Measurements from ENCODE around the gene TSPAN2.

Gene TSPAN2

GRCh38 chr1:115089420-115090185 lies at the start of gene TSPAN2:
TSS of gene TSPAN2 (minus strand) at chr1:115089503. CDS start at chr1:115089432, 71 bp downstream.
- peak; percentile 21 for DNase-seq

GRCh38 chr1:115138973-115139372 lies 49.7 kb upstream of the TSPAN2 start:
- DNase-seq, result peak; percentile 74

- DNase-seq, result no peak
Observed at GRCh38 chr1:115138271-115138670, 49.0 kb upstream of the TSPAN2 start.

- DNase-seq, result no peak
Observed at GRCh38 chr1:115137191-115137590, 47.9 kb upstream of the TSPAN2 start.

DNA sequence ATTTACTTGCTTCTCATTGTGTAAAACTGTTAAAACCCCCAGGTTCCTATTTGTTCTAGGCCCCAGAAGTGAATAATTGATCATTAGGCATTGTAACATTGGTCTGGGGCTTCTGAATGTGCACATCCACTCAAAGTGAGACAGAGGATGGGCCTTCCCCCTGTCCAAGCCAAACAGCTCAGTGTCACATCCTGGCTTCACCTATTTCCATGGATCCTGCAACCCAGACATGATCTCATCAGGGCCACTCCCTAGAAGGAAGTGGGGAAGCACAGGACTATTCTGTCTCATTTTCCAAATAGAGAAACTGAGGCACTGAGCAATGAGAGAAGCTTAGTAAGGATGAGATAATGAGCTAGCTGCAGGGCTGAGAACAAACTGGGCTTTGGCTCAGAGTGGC lies 47.4 kb upstream of the TSPAN2 start:
- DNase-seq, result no peak

DNA sequence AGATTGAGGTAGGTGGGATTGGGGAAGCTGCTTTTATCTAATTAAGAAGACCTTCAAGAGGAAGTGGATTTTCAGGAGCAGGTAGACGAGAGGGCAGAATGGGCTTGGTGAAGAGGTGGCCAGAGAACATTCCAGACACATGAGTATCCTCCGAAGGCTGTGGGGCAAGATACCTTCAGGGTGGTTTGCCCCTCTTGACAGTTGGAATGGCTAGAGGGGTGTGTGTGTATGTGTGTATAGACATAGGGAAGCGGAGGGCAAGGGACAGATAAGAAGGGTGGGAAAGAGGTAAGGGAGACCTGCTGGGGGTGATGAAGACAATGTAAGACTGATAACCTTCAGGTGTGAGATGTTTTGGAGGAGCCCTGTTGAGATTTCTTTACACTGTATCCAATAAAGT lies 46.8 kb upstream of the TSPAN2 start:
- no peak for DNase-seq

DNA sequence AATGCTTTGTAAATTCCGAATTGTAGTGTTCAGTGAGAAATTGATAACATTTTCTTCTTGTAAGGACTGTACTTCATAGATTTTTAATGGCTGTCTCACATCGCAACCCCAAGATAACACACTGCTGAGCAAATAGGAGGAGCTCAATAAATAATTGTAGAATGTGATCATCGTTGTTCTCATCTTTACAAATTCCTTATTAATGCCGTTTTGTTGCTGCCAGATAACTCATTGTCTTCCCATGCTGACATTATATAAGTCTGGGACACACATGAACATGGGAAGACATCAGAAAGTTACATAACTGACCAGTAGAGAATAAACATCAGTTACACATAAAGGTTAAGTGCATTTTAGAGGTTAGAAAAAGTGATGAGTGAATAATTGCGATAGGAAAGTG lies 46.4 kb upstream of the TSPAN2 start:
- DNase-seq, result no peak

DNA sequence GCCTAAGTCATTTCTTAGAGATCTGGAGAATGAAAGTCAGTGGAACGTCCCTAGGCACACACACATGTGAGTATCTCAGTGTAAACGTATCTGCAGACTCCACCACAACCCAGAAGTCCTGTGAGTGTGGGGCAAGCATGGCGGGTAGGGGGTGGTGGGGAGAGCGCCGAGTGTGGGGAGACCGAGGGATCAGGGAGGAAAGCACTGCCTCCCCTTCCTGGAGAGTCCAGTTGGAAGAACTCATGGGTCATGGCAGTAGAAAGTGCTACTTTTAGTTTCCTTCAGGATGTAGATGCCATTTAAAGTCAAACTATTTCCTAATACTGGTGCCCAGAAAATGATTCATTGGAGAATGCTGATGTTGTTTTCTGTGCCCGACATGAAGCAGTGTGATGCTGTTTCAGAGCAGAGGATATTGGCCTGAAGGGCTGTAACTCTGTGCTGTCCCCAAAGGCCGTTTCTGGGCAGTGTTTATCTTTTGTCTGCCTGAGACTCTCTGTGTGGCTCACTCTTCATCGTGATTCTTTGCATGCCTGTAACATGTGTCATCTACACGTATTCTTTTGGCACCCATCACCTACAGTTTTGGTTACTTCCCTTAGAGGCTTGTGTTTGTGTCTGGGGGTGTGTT lies 45.7 kb upstream of the TSPAN2 start:
- no peak for DNase-seq

DNA sequence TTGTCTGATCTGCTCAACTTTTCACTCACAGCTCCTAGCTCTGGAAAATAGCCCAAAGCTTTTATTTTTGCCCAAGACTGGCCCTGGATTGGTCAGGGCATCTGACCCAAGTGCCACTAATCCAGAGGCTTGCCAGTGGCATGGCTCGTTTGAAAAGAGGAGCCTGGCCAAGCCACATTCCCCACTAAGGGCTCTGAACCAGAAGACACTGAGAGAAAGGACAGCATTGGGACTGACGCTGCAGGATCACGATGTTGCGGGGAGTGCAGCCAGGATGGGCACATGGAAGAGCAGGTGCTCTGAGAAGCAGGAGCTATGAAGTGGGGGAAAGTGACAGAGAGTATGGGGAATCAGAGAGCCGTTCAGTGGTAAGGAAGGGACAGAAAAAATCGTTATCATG lies 44.9 kb upstream of the TSPAN2 start:
- no peak for DNase-seq

- DNase-seq, result no peak
Observed at GRCh38 chr1:115133440-115133839, 44.1 kb upstream of the TSPAN2 start.

GRCh38 chr1:115130786-115131185 lies 41.5 kb upstream of the TSPAN2 start:
- DNase-seq, result no peak

DNA sequence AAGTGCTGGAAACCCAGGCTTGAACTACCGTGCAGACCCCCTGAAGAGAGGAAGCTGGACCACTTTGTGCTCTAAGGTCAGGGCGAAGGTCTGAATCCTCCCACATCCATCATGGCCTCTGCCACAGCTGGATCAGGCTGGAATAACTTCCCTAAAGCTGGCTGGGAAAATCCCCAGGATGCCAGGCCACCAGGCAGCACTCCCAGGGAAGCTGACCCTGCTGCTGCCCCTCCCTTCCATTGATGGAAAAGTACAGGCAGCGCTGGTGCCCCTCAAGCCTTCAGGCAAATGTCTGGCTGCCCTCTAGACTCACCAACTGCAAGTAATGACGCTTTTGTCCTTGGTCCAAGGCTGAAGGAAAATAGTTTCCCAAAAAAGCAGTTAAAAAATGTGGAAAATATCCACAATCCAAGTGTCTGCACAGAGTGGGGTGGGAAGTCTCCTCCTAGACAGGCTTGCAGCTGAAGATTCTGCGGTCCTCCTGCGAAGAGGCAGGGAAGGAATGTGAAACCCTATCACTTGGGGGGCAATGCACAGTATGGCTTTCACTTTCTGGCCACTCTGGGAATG lies 39.9 kb upstream of the TSPAN2 start:
- DNase-seq, result no peak

GRCh38 chr1:115127539-115127938 lies 38.2 kb upstream of the TSPAN2 start:
- DNase-seq, result no peak

DNA sequence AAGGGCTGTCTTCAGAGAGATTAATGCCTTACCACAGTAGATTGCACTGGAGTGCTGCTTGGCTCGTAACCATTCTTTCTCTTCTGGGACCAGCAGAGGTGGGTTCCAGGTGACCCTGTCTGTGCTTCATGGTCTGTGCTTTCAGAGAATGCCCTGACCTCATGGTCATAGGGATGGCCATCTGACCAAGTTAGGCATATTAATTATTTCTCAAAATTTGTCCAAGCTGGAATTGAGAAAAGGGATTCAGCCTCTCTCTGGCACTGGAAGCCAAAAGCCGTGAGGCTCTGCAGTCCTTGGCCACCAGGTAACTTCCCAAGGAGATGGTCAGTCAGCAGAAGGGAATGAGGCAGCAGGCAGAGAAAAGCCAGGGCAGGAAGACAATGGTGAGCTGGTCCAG lies 37.2 kb upstream of the TSPAN2 start:
- no peak for DNase-seq

DNA sequence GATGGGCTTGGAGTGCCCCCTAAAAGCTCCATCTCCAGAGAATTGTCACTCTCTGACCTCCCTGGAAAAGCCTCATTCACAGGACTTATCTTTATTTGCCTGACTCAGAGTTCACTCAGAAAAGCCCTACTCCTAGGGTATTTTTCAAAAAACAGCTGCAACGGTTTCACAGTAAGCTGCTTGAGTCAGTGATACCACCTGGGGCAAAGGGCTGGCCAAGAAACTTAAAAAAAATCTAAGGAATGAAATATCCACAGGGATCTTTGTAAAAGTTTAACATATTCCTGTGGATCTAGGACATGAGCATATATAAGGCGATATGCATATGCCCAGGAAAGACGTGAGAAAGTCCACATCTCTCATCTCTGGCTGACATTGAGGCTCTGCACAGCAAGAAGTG lies 33.8 kb upstream of the TSPAN2 start:
- no peak for DNase-seq

DNA sequence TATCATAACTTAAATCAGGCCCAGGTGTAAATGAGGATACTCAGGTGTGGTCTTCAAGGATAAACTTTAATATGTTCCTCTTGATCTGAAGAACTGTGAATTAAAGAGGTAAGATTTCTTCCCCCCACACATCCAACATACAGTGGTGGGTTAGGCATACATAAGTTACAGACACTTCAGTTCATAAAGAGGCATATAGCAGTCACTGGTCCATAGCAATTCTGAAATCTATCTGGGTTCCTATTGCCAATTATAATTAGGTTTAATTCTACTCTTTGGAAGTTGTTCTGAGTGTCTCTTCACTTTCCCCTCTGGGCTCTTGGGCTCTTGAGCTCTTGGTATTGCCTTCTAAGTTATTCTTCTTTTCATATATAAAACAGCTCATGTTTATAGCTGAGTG lies 32.5 kb upstream of the TSPAN2 start:
- no peak for DNase-seq

GRCh38 chr1:115120296-115120695 lies 31.0 kb upstream of the TSPAN2 start:
- DNase-seq, result no peak

- DNase-seq, result no peak
Observed at GRCh38 chr1:115118611-115119010, 29.3 kb upstream of the TSPAN2 start.

GRCh38 chr1:115118086-115118485 lies 28.8 kb upstream of the TSPAN2 start:
- no peak for DNase-seq

- DNase-seq, result no peak
Observed at GRCh38 chr1:115117298-115117697, 28.0 kb upstream of the TSPAN2 start.

DNA sequence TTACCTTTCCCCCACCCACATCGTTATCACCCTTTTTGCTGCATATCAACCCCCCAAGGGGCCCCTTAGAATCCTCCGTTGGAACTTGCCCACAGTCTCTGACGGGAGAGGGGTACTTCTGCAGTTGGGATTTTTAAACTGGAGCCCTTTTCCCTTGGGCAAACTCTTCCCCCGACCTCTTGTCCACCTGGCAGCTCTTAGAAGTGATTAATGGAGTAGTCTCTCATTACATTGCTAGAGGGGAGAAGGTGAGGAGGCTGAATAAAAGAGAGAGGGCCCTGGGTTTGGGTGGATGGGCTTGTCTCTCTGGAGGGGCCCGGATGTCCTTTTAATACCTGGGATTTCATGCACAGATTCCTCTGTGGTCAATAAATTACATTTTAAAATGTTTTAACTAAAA lies 27.2 kb upstream of the TSPAN2 start:
- DNase-seq, result no peak

- DNase-seq, result no peak
Observed at GRCh38 chr1:115115521-115116161, 26.3 kb upstream of the TSPAN2 start.

- no peak for DNase-seq
Observed at GRCh38 chr1:115114308-115114707, 25.0 kb upstream of the TSPAN2 start.

GRCh38 chr1:115113766-115114165 lies 24.5 kb upstream of the TSPAN2 start:
- DNase-seq, result no peak

All from hematopoietic multipotent progenitor cell treated with erythropoietin and hydrocortisone succinate and interleukin-3 and kit ligand, for 8 days (in vitro differentiated cells).